SU-DHL-6 (cell line): ENCODE results near the gene TVP23A.
"Not testable (repeated sequence)": the region's sequence is repeated elsewhere in the genome, so short reads cannot be mapped to it uniquely, and the experiment has no call there.

Source experiments
- H2AFZ ChIP-seq: fragments of 200-600 bp; sonication (generic); 2 replicates; pipeline ENCODE4 v1.6.1; 2014; ENCODE audit warnings: low read depth, mild to moderate bottlenecking, moderate library complexity, mixed read lengths, antibody characterized with exemption, low read length; ENCODE audit not compliant: severe bottlenecking
- H3F3A ChIP-seq: fragments of 200-600 bp; shearing (Covaris generic); 2 replicates; pipeline ENCODE4 v1.6.0; 2016; ENCODE audit warnings: antibody characterized with exemption, mild to moderate bottlenecking; ENCODE audit not compliant: insufficient read depth
- H3K27ac ChIP-seq: fragments of 200-600 bp; sonication (generic); 2 replicates; pipeline ENCODE4 v1.5.1; 2016; ENCODE audit warnings: low read depth, mild to moderate bottlenecking, low read length, moderate library complexity, mixed read lengths
- H3K27me3 ChIP-seq: fragments of 200-600 bp; sonication (generic), shearing (Covaris generic); 2 replicates; pipeline ENCODE4 v1.6.0; 2014; ENCODE audit warnings: mild to moderate bottlenecking, low read length
- H3K36me3 ChIP-seq: fragments of 200-600 bp; sonication (generic); 2 replicates; pipeline ENCODE4 v1.6.1; 2014; ENCODE audit warnings: mild to moderate bottlenecking, low read length, mixed read lengths
- H3K4me2 ChIP-seq: fragments of 300-600, 200-600 bp; shearing (Covaris generic), sonication (generic); 2 replicates; pipeline ENCODE4 v1.6.0; 2014; ENCODE audit warnings: low read length, low read depth, mild to moderate bottlenecking; ENCODE audit not compliant: poor library complexity, severe bottlenecking
- H3K4me3 ChIP-seq: fragments of 200-600 bp; sonication (generic); 2 replicates; pipeline ENCODE4 v1.5.1; 2014; ENCODE audit warnings: antibody characterized with exemption, low read length, mild to moderate bottlenecking, mixed read lengths; ENCODE audit not compliant: insufficient read depth, poor library complexity, severe bottlenecking
- H3K79me2 ChIP-seq: fragments of 200-600 bp; sonication (generic); 2 replicates; pipeline ENCODE4 v1.6.1; 2014; ENCODE audit warnings: mild to moderate bottlenecking, low read length, moderate library complexity; ENCODE audit not compliant: insufficient read depth
- H3K9ac ChIP-seq: fragments of 200-600 bp; sonication (generic); 2 replicates; pipeline ENCODE4 v1.7.0; 2014; ENCODE audit warnings: mild to moderate bottlenecking, low read length
- H3K9me2 ChIP-seq: fragments of 200-600 bp; sonication (generic); replicated peaks from 2 replicates; pipeline ENCODE4 v1.6.1; 2014; ENCODE audit warnings: low read length; ENCODE audit not compliant: insufficient read depth
- H3K9me3 ChIP-seq: fragments of 200-600 bp; sonication (generic); 2 replicates; pipeline ENCODE4 v1.6.1; 2014; ENCODE audit warnings: low read length, mixed read lengths; ENCODE audit not compliant: insufficient read depth
- H4K20me1 ChIP-seq: fragments of 200-600 bp; sonication (generic); 2 replicates; pipeline ENCODE4 v1.6.1; 2014; ENCODE audit warnings: low read depth, mild to moderate bottlenecking, antibody characterized with exemption, low read length, moderate library complexity, mixed read lengths
- CTCF ChIP-seq: fragments of 200-600 bp; sonication (generic); IDR thresholded peaks from one replicate; pipeline ENCODE4 v1.5.1; 2017; ENCODE audit warnings: antibody characterized with exemption, mild to moderate bottlenecking, low read length, moderate library complexity; ENCODE audit not compliant: insufficient read depth, poor library complexity, severe bottlenecking
- EZH2phosphoT487 ChIP-seq: fragments of 200-600 bp; sonication (generic), shearing (Covaris generic); conservative IDR thresholded peaks from 2 replicates; pipeline ENCODE4 v1.6.1; 2018; ENCODE audit warnings: mild to moderate bottlenecking, antibody characterized with exemption, low read length, moderate library complexity, mixed read lengths

TVP23A gene

GRCh38 chr16:10782628-10783027 lies 36.0 kb downstream of the TVP23A start:
- Histone ChIP-seq H3K36me3 (no peaks in the 10 kb centered on the region), H3K4me2 (no peak overlapping the region), H3K27me3 (no peaks in the 10 kb centered on the region), H3F3A (peaks cover 3% of the 10 kb centered on the region; the same call in 1 of the 2 replicates), H3K4me3 (no peak overlapping the region), H3K79me2 (no peaks in the 10 kb centered on the region), H3K27ac (no peak overlapping the region), H3K9me2 (no peaks in the 10 kb centered on the region), H2AFZ (no peak overlapping the region), H4K20me1 (no peaks in the 10 kb centered on the region), H3K9ac (no peak overlapping the region), H3K9me3 (no peaks in the 10 kb centered on the region)
- no peak for TF ChIP-seq CTCF

GRCh38 chr16:10780628-10781027 lies 38.0 kb downstream of the TVP23A start:
- H3K27me3 ChIP-seq, result no peaks in the 10 kb centered on the region
- TF ChIP-seq CTCF, result no peak
- H4K20me1 ChIP-seq, result no peaks in the 10 kb centered on the region
- H3K4me2 ChIP-seq, result no peak overlapping the region
- H3K9me2 ChIP-seq, result no peaks in the 10 kb centered on the region
- H2AFZ ChIP-seq, result no peak overlapping the region
- H3K4me3 ChIP-seq, result no peak overlapping the region
- H3K36me3 ChIP-seq, result no peaks in the 10 kb centered on the region
- H3F3A ChIP-seq, result no peaks in the 10 kb centered on the region
- no peak overlapping the region for H3K27ac ChIP-seq
- no peaks in the 10 kb centered on the region for H3K9me3 ChIP-seq
- H3K79me2 ChIP-seq, result no peaks in the 10 kb centered on the region
- no peak overlapping the region for H3K9ac ChIP-seq

- not testable (repeated sequence) for H3K9me3 ChIP-seq, H3K4me3 ChIP-seq, H3K36me3 ChIP-seq
Measured at GRCh38 chr16:10779908-10780307, 38.7 kb downstream of the TVP23A start.

GRCh38 chr16:10777356-10777755 lies 41.2 kb downstream of the TVP23A start:
- no peak overlapping the region for H3K27ac ChIP-seq
- H3K4me2 ChIP-seq, result no peak overlapping the region
- H2AFZ ChIP-seq, result no peak overlapping the region

More at GRCh38 chr16:10779908-10780307, 38.7 kb downstream of the TVP23A start:
- H3K9ac ChIP-seq, H2AFZ ChIP-seq, H3K27ac ChIP-seq, H3K9me2 ChIP-seq, H3F3A ChIP-seq, H3K27me3 ChIP-seq, H3K79me2 ChIP-seq, H3K4me2 ChIP-seq, H4K20me1 ChIP-seq: not testable (repeated sequence)

GRCh38 chr16:10776923-10777322 lies 41.7 kb downstream of the TVP23A start:
- H4K20me1 ChIP-seq, H3K36me3 ChIP-seq, H3K27me3 ChIP-seq, H3K9me2 ChIP-seq, H3K4me2 ChIP-seq, H3K9ac ChIP-seq, H3F3A ChIP-seq, H3K27ac ChIP-seq, H3K4me3 ChIP-seq, H2AFZ ChIP-seq, H3K79me2 ChIP-seq, H3K9me3 ChIP-seq: not testable (repeated sequence)

More at GRCh38 chr16:10777356-10777755, 41.2 kb downstream of the TVP23A start:
- H3K79me2 ChIP-seq, result no peaks in the 10 kb centered on the region
- H3F3A ChIP-seq, result no peaks in the 10 kb centered on the region
- no peak overlapping the region for H3K9ac ChIP-seq
- H3K27me3 ChIP-seq, result no peaks in the 10 kb centered on the region
- no peak overlapping the region for H3K4me3 ChIP-seq
- no peaks in the 10 kb centered on the region for H4K20me1 ChIP-seq
- no peaks in the 10 kb centered on the region for H3K36me3 ChIP-seq
- H3K9me2 ChIP-seq, result no peaks in the 10 kb centered on the region
- no peak for TF ChIP-seq CTCF
- TF ChIP-seq EZH2phosphoT487, result no peak
- no peaks in the 10 kb centered on the region for H3K9me3 ChIP-seq
